Tibial artery (tissue), 4 donors: ENCODE results near the gene CAMKMT.

Experiments
- DNase-seq, 2 donors: peaks; one replicate each; pipeline ENCODE4 v3.0.0-alpha.2; 2019
- H3K27ac ChIP-seq, 2 donors: fragments of 200-600 bp; sonication (generic) in 1 of 2; 1 replicate in 1 of 2; 2 replicates in 1 of 2; pipeline ENCODE4 v1.5.1; 2018 to 2019; ENCODE audit warnings: mild to moderate bottlenecking in 1 of 2
- H3K27me3 ChIP-seq, 2 donors: fragments of 200-600 bp; sonication (generic) in 1 of 2; one replicate each; pipeline versions ENCODE4 v1.5.1 to v1.6.0; 2016 to 2019
- H3K36me3 ChIP-seq, 3 donors: fragments of 200-600 bp; sonication (generic) in 2 of 3; one replicate each; pipeline ENCODE4 v1.5.1; 2016 to 2019; ENCODE audit warnings: mild to moderate bottlenecking in 2 of 3
- H3K4me1 ChIP-seq, 4 donors: fragments of 200-600 bp; sonication (generic) in 2 of 4; 1 replicate in 3 of 4; 2 replicates in 1 of 4; pipeline ENCODE4 v1.5.1; 2016 to 2019
- H3K4me3 ChIP-seq, 2 donors: fragments of 200-600 bp; sonication (generic) in 1 of 2; 1 replicate in 1 of 2; 2 replicates in 1 of 2; pipeline ENCODE4 v1.5.1; 2018 to 2019; ENCODE audit warnings: mild to moderate bottlenecking in 2 of 2
- H3K9me3 ChIP-seq, 3 donors: fragments of 200-600 bp; sonication (generic) in 1 of 3; one replicate each; pipeline ENCODE4 v1.5.1; 2016 to 2019
- intact Hi-C: fragments of 100-400 bp; cut with DNase I; formaldehyde crosslinking; loops from one replicate; pipeline ENCODE4 v1.15.0; 2023; ENCODE audit warnings: low total_unique reads
- TF ChIP-seq, protein P1 (sequence below), 2 experiments: fragments of 200-600 bp in 1 of 2; fragments of 450-650 bp in 1 of 2; IDR thresholded peaks; one replicate each; pipeline ENCODE4 v1.5.1; 2017 to 2019; ENCODE audit warnings: antibody characterized with exemption in 2 of 2, mild to moderate bottlenecking in 1 of 2, moderate library complexity in 1 of 2

CAMKMT gene

DNA sequence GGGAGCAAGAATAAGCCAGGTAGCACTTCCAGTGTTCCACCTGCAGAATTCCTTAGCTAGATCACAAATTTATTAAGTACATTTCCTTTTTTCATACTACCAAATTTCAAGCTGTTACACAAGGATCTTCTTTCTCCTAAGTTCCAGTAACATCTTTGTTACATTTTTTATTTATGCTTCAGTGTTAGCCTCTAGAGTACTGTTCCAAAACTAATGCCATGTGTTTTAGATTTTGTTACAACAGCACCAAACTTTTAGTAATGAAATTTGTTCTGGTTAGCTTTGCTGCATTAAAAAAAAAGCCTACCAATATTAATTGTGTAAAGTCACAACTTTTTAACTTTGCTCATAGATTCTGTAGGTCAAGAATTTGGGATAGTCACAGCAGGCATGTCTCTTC lies 161.1 kb downstream of the CAMKMT start:
- intact Hi-C loops: no loop called here
- Histone ChIP-seq H3K4me3 (no peak overlapping the region), H3K36me3 (peaks cover 0 to 8% (median 5%) of the 10 kb centered on the region in 3 donors), H3K4me1 (no peaks in the 10 kb centered on the region), H3K27me3 (no peaks in the 10 kb centered on the region), H3K9me3 (peaks cover 0 to 20% (median 13%) of the 10 kb centered on the region in 3 donors), H3K27ac (no peak overlapping the region)
- no peak for DNase-seq
- TF ChIP-seq, protein P1, sequence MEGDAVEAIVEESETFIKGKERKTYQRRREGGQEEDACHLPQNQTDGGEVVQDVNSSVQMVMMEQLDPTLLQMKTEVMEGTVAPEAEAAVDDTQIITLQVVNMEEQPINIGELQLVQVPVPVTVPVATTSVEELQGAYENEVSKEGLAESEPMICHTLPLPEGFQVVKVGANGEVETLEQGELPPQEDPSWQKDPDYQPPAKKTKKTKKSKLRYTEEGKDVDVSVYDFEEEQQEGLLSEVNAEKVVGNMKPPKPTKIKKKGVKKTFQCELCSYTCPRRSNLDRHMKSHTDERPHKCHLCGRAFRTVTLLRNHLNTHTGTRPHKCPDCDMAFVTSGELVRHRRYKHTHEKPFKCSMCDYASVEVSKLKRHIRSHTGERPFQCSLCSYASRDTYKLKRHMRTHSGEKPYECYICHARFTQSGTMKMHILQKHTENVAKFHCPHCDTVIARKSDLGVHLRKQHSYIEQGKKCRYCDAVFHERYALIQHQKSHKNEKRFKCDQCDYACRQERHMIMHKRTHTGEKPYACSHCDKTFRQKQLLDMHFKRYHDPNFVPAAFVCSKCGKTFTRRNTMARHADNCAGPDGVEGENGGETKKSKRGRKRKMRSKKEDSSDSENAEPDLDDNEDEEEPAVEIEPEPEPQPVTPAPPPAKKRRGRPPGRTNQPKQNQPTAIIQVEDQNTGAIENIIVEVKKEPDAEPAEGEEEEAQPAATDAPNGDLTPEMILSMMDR (IDR thresholded peaks at IDR 0.05): no peak

DNA sequence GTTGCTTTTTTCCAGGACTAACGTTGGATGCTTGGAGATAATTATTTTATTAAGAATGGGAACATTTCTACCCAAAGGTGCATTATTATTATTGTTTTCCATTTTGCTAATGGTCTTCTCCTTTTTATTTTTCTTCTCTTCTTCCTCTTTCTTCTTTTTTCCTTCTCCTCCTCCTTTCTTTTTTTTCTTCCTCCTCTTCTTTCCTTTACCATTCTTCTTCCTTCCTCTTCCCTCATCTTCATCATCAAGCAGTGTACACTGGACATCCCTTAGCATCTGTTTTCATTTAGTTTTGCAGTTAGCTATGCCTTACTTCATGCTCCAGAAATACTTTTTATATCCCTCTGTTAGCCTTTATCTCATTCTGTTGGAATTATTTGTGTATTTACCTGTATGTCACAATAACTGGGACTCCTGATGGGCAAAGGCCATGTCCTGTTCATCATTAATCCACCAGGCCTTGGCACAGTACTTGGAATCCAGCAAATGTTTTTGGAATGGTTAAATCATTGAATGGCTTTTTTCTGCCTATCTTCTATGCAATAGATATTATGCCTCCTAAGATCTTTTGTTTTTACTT lies 162.7 kb downstream of the CAMKMT start:
- peaks cover 0 to 8% (median 5%) of the 10 kb centered on the region in 3 donors for H3K36me3 ChIP-seq
- no peaks in the 10 kb centered on the region for H3K27me3 ChIP-seq
- intact Hi-C loops: no loop called here
- H3K27ac ChIP-seq: no peak overlapping the region
- H3K4me1 ChIP-seq: no peaks in the 10 kb centered on the region
- peaks cover 0 to 20% (median 13%) of the 10 kb centered on the region in 3 donors for H3K9me3 ChIP-seq
- DNase-seq: no peak
- TF ChIP-seq, protein P1 (IDR thresholded peaks at IDR 0.05): no peak
- no peak overlapping the region for H3K4me3 ChIP-seq

DNA sequence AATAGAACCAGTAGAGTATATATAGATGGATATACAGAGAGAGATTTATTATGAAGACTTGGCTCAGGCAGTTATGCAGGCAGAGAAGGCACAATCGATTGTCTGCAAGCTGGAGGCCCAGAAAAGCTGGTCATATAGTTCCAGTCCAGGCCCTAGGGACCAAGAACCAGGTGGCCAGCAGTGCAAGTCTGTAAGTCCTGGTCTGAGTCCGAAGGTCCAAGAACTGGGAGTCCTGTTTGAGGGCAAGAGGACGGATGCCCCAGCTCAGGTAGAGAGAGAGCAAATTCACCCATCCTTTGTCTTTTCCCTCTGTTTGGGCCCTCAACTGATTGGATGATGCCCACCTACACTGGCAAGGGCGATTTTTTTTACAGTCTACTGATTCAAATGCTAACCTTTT lies 164.6 kb downstream of the CAMKMT start:
- no peak for DNase-seq
- H3K4me3 ChIP-seq: no peak overlapping the region

DNA sequence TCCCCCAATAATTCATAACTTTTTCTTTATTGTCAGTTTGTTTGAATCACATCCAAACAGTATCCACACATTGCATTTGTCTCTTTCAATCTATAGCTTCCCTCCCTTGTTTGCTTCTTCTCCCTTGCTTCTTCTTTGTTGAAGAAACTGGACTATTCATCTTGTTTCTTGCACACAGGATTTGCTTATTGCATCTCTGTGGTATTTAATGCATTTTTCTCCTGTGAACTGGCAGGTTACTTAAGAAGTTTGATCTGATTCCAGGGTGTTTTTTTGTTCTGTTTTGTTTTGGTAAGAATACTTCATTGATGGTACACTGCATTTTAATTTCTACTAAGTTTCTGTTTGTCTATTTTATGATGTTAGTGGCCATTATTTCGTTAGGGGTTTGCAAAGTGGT lies 166.8 kb downstream of the CAMKMT start:
- no peak for DNase-seq
- H3K9me3 ChIP-seq: no peaks in the 10 kb centered on the region
- H3K27ac ChIP-seq: no peak overlapping the region
- H3K27me3 ChIP-seq: no peaks in the 10 kb centered on the region
- TF ChIP-seq, protein P1 (IDR thresholded peaks at IDR 0.05): no peak
- H3K4me1 ChIP-seq: no peaks in the 10 kb centered on the region
- no peaks in the 10 kb centered on the region for H3K36me3 ChIP-seq
- no peak overlapping the region for H3K4me3 ChIP-seq
- intact Hi-C loops: no loop called here

More for the DNA sequence above, 164.6 kb downstream of the CAMKMT start:
- Histone ChIP-seq H3K9me3 (peaks cover 0 to 15% (median 10%) of the 10 kb centered on the region in 3 donors), H3K27me3 (no peaks in the 10 kb centered on the region), H3K27ac (no peak overlapping the region), H3K4me1 (no peaks in the 10 kb centered on the region), H3K36me3 (peaks cover 0 to 8% (median 3%) of the 10 kb centered on the region in 3 donors)
- intact Hi-C loops: no loop called here
- TF ChIP-seq, protein P1 (IDR thresholded peaks at IDR 0.05): no peak

DNA sequence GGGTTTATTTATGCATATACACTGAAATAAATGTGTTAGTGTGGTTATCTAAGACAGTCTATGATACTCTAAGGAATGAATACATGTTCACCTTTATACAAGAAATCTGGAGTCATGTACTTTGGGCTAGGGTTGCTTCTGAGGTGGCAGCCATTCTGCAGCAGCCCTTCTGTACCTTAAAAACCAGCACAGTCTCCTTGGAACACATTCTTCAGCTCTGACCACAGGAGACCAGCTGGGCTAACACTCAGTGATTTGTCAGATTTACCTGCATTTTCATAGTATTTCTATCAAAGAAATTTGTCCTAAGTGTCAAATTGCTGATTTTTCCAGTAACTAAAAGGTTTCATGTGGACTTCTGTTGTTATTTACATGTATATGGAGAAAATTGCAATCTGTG lies 167.7 kb downstream of the CAMKMT start:
- H3K27ac ChIP-seq: no peak overlapping the region
- TF ChIP-seq, protein P1 (IDR thresholded peaks at IDR 0.05): no peak
- H3K9me3 ChIP-seq: no peaks in the 10 kb centered on the region
- no peaks in the 10 kb centered on the region for H3K36me3 ChIP-seq
- intact Hi-C loops: no loop called here
- DNase-seq: no peak
- no peaks in the 10 kb centered on the region for H3K27me3 ChIP-seq
- no peak overlapping the region for H3K4me3 ChIP-seq
- H3K4me1 ChIP-seq: no peaks in the 10 kb centered on the region

DNA sequence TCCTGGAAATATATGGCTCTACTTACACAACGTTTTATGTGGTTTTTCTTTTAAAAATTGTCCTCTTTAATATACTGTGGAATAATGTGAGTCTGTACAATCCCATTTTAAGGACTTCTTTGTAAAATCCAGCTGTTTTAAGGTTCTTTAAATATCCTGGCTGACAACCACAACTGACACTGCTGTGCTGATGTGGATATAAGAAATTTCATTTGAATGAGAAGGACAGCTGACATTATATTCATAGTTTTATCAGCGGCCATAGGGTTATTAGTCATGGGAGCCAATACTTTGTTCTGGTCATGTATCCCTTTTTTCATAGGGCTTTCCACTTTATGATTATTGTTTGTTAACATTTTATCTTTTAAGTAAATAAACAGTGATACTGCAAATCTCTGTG lies 169.5 kb downstream of the CAMKMT start:
- no peak overlapping the region for H3K27ac ChIP-seq
- H3K36me3 ChIP-seq: no peaks in the 10 kb centered on the region
- H3K27me3 ChIP-seq: no peaks in the 10 kb centered on the region
- H3K4me1 ChIP-seq: no peaks in the 10 kb centered on the region
- DNase-seq: no peak
- TF ChIP-seq, protein P1 (IDR thresholded peaks at IDR 0.05): no peak
- intact Hi-C loops: no loop called here
- H3K4me3 ChIP-seq: no peak overlapping the region
- H3K9me3 ChIP-seq: no peaks in the 10 kb centered on the region
